Breast epithelium (tissue), 3 donors: ENCODE measurements around the gene GPR39.

Source experiments
- POLR2A ChIP-seq: fragments of 450-650 bp; IDR thresholded peaks from one replicate; pipeline ENCODE4 v1.6.1; 2016; ENCODE audit warnings: antibody characterized with exemption, mild to moderate bottlenecking, moderate library complexity
- TF ChIP-seq, protein P1 (sequence below), 3 donors: fragments of 450-650 bp; IDR thresholded peaks; one replicate each; pipeline ENCODE4 v1.5.1; 2016 to 2017; ENCODE audit warnings: antibody characterized with exemption in 3 of 3, mild to moderate bottlenecking in 3 of 3, moderate library complexity in 3 of 3

DNA sequence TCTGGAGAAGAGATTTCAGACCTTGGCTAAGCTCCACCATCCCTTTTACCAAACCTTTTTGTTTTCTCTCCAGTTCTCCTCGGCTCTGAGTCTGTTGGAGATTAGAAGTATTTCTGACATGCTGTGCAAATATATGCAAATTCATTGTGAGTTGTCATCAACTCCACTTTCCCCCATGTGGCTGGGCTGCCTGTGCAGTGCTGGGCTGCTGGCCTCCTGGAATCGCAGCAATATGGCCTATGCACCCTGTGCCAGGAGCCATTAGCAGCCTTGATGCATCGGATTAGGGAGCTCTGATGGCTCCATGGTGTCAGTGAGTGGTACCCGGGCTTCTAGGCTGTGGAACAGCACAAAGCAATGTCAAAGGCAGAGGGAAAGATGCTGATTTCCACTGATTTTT, 80.0 kb downstream of the GPR39 start:
- TF ChIP-seq, protein P1, sequence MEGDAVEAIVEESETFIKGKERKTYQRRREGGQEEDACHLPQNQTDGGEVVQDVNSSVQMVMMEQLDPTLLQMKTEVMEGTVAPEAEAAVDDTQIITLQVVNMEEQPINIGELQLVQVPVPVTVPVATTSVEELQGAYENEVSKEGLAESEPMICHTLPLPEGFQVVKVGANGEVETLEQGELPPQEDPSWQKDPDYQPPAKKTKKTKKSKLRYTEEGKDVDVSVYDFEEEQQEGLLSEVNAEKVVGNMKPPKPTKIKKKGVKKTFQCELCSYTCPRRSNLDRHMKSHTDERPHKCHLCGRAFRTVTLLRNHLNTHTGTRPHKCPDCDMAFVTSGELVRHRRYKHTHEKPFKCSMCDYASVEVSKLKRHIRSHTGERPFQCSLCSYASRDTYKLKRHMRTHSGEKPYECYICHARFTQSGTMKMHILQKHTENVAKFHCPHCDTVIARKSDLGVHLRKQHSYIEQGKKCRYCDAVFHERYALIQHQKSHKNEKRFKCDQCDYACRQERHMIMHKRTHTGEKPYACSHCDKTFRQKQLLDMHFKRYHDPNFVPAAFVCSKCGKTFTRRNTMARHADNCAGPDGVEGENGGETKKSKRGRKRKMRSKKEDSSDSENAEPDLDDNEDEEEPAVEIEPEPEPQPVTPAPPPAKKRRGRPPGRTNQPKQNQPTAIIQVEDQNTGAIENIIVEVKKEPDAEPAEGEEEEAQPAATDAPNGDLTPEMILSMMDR (IDR thresholded peaks at IDR 0.05), result no peak
- no peak for TF ChIP-seq POLR2A
